LHCN-M2 (cell line): ENCODE results near the gene KYNU. TPM values are rescaled to one million over a fixed set of nuclear protein-coding genes. Genes with fewer than 3 reads are reported as not detected.
A peak's percentile ranks its signal among the peaks of the same experiment; 100 is the strongest.
"Not testable (repeated sequence)": the region's sequence is repeated elsewhere in the genome, so short reads cannot be mapped to it uniquely, and the experiment has no call there.

Experiments
- DNase-seq: peaks from one replicate; pipeline ENCODE4 v3.0.0-alpha.2; 2012; ENCODE audit warnings: low read depth
- total RNA-seq: library from RNA; depleted of rRNA; stranded (reverse); fragments of >200 nt; gene quantifications from 2 replicates; pipeline ENCODE4 v1.2.3, GENCODE V29; 2014

Gene KYNU
- total RNA-seq, 1 experiment from 2014 or later = 1.5 TPM

- no peak for DNase-seq
These were observed 6.1 kb upstream of the KYNU start for GRCh38 chr2:142871396-142871795.

- peak; percentile 91 for DNase-seq
These were observed 4.4 kb upstream of the KYNU start for GRCh38 chr2:142872882-142873724.

GRCh38 chr2:142873831-142874287 lies 3.6 kb upstream of the KYNU start:
- no peak for DNase-seq

GRCh38 chr2:142874293-142874814 lies 3.1 kb upstream of the KYNU start:
- DNase-seq = peak; percentile 85

GRCh38 chr2:142875010-142875409 lies 2.5 kb upstream of the KYNU start:
- no peak for DNase-seq

- peak; percentile 45 for DNase-seq
These were observed 1.8 kb upstream of the KYNU start for GRCh38 chr2:142875652-142876051.

GRCh38 chr2:142876423-142876822 lies 1.0 kb upstream of the KYNU start:
- DNase-seq = peak; percentile 21

GRCh38 chr2:142878031-142878678 lies 691 bp downstream of the KYNU start:
- DNase-seq = no peak

- no peak for DNase-seq
These were observed 1.7 kb downstream of the KYNU start for GRCh38 chr2:142879151-142879550.

- DNase-seq = peak; percentile 42
These were observed 2.8 kb downstream of the KYNU start for GRCh38 chr2:142880279-142880678.

GRCh38 chr2:142881619-142882018 lies 4.2 kb downstream of the KYNU start:
- DNase-seq = no peak

GRCh38 chr2:142882500-142882899 lies 5.0 kb downstream of the KYNU start:
- DNase-seq = not testable (repeated sequence)

GRCh38 chr2:142883526-142883925 lies 6.1 kb downstream of the KYNU start:
- DNase-seq = no peak

- DNase-seq = no peak
These were observed 8.1 kb downstream of the KYNU start for GRCh38 chr2:142885543-142885942.

- no peak for DNase-seq
These were observed 15.3 kb downstream of the KYNU start for GRCh38 chr2:142892715-142893114.

GRCh38 chr2:142893241-142893640 lies 15.8 kb downstream of the KYNU start:
- no peak for DNase-seq

GRCh38 chr2:142897807-142898206 lies 20.3 kb downstream of the KYNU start:
- no peak for DNase-seq

GRCh38 chr2:142900327-142900726 lies 22.9 kb downstream of the KYNU start:
- DNase-seq = not testable (repeated sequence)

GRCh38 chr2:142901780-142902179 lies 24.3 kb downstream of the KYNU start:
- no peak for DNase-seq

- not testable (repeated sequence) for DNase-seq
These were observed 26.3 kb downstream of the KYNU start for GRCh38 chr2:142903726-142904125.

- no peak for DNase-seq
These were observed 30.2 kb downstream of the KYNU start for GRCh38 chr2:142907653-142908052.

GRCh38 chr2:142914507-142915313 lies 37.2 kb downstream of the KYNU start:
- no peak for DNase-seq
